MCF 10A (cell line): ENCODE data around the gene C1QTNF12. TPM values are rescaled to one million over a fixed set of nuclear protein-coding genes. Genes with fewer than 3 reads are reported as not detected.
A peak's percentile ranks its signal among the peaks of the same experiment; 100 is the strongest.

Experiments used
- BruUV-seq: library from RNA; stranded (reverse); fragments of 400-500 nt; replicated peaks from 2 replicates; lab custom pipeline; 2021; lab: Mats Ljungman, UMichigan
- CTCF ChIA-PET: fragments of 300-600 bp; sonication (Branson Sonifier 250); formaldehyde crosslinking; extraction: SDS; loops from one replicate; lab custom pipeline; 2021; ENCODE audit warnings: antibody characterized with exemption, inconsistent platforms; lab: Yijun Ruan, JAX
- POLR2A ChIA-PET: fragments of 300-600, 350-650 bp; sonication (Branson Sonifier 250); formaldehyde crosslinking; extraction: SDS; loops from one replicate; lab custom pipeline; 2020; ENCODE audit warnings: antibody characterized with exemption, inconsistent platforms; lab: Yijun Ruan, JAX
- DNase-seq: peaks from one replicate; pipeline ENCODE4 v3.0.0-alpha.2; 2018; ENCODE audit not compliant: unreplicated experiment
- H3K27ac Mint-ChIP-seq: one replicate; pipeline ENCODE4 v1.8.0; 2022; ENCODE audit warnings: mild to moderate bottlenecking, low read depth, mixed read lengths; ENCODE audit not compliant: unreplicated experiment
- H3K27me3 Mint-ChIP-seq: one replicate; pipeline ENCODE4 v1.8.0; 2022; ENCODE audit warnings: mixed read lengths; ENCODE audit not compliant: insufficient read depth, unreplicated experiment
- H3K36me3 Mint-ChIP-seq: one replicate; pipeline ENCODE4 v1.8.0; 2022; ENCODE audit warnings: mild to moderate bottlenecking, moderate library complexity, mixed read lengths; ENCODE audit not compliant: insufficient read depth, unreplicated experiment
- H3K4me1 Mint-ChIP-seq: one replicate; pipeline ENCODE4 v1.8.0; 2022; ENCODE audit warnings: mixed read lengths; ENCODE audit not compliant: insufficient read depth, unreplicated experiment
- H3K4me3 Mint-ChIP-seq: one replicate; pipeline ENCODE4 v1.8.0; 2022; ENCODE audit warnings: mild to moderate bottlenecking, moderate library complexity, mixed read lengths; ENCODE audit not compliant: unreplicated experiment
- H3K9me3 Mint-ChIP-seq: one replicate; pipeline ENCODE4 v1.8.0; 2022; ENCODE audit warnings: mixed read lengths; ENCODE audit not compliant: unreplicated experiment
- intact Hi-C: fragments of 100-400 bp; cut with micrococcal nuclease; formaldehyde crosslinking; loops from 2 replicates; pipeline ENCODE4 v1.14.1; 2022
- total RNA-seq: library from RNA; stranded (reverse); gene quantifications from 2 replicates; pipeline ENCODE4 v1.2.3, GENCODE V29; 2022
- TF ChIP-seq, protein P1 (sequence below): fragments of 200-600 bp; IDR thresholded peaks from one replicate; pipeline ENCODE4 v1.8.0; 2022; ENCODE audit warnings: antibody characterized with exemption, mild to moderate bottlenecking; ENCODE audit not compliant: unreplicated experiment

C1QTNF12 gene
- total RNA-seq, 1 experiment from 2014 or later: 1.5 TPM

DNA sequence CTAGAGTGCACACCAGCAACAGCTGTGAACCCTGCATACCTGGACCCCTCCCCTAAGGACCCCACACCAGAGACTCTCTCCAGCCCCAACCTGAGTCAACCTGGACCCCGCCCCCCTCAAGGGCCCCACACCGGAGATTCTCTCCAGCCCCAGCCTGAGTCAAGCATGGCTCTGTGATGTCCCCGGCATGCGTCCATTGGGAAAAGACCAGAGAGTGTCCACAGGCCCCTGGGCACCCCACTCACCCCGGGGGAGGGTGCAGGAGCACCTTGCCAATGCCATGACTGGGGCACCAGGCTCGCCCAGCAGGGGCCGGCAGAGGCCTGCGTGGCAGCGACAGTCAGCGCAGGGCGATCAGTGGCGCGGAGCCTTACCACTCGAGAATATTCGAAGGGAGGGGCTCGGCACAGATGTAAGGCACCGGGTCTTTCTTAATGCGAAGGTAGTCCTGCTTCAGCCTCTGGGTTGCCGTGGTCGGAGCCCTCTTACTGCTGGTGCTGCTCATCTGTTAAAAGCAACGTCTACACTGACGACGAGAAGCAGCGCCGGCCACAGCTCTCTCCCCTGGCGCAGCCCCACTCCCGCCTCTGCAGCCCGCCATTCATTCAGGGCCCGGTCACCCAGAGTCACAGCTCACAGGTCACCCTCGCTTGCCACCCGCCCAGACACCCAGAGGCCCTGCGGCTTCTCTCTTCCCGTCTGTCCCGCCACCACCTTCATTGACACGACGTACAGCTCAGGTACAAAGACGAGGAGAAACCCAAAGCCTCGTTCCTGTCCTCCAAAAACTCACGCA lies 21.2 kb upstream of the C1QTNF12 start:
- no TSS peak for BruUV-seq
- Mint-ChIP-seq H3K27me3 (no peaks in the 10 kb centered on the region), H3K4me3 (no peak overlapping the region), H3K4me1 (peaks cover 32% of the 10 kb centered on the region), H3K27ac (no peak overlapping the region), H3K9me3 (no peaks in the 10 kb centered on the region), H3K36me3 (peaks cover 62% of the 10 kb centered on the region)
- intact Hi-C loops: no loop called here
- CTCF ChIA-PET: no interaction called here
- TF ChIP-seq, protein P1, sequence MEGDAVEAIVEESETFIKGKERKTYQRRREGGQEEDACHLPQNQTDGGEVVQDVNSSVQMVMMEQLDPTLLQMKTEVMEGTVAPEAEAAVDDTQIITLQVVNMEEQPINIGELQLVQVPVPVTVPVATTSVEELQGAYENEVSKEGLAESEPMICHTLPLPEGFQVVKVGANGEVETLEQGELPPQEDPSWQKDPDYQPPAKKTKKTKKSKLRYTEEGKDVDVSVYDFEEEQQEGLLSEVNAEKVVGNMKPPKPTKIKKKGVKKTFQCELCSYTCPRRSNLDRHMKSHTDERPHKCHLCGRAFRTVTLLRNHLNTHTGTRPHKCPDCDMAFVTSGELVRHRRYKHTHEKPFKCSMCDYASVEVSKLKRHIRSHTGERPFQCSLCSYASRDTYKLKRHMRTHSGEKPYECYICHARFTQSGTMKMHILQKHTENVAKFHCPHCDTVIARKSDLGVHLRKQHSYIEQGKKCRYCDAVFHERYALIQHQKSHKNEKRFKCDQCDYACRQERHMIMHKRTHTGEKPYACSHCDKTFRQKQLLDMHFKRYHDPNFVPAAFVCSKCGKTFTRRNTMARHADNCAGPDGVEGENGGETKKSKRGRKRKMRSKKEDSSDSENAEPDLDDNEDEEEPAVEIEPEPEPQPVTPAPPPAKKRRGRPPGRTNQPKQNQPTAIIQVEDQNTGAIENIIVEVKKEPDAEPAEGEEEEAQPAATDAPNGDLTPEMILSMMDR: no peak
- POLR2A ChIA-PET: interaction anchor here (0.6 kb wide), 1 partner anchor 22 kb away, joined by 4 read pairs; no protein-coding TSS in a partner anchor
- no peak for DNase-seq

DNA sequence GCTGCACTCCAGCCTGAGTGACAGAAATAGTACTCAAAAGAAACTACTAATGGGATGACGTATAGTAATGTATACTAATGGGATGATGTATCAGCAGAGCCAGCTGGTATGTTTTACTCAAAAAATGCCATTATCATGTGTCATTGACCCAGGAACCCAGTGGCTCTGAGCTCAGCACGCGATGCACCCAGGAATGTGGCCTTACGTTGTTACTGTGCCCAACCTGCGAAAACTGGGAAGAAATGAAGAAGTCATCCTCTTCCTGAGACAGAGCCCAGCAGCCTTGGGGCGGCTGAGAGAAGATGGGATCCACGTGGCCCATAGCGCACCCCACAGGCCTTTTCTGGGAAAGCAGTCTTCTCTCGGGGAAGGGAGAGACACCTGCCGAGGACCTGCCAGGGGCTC lies 18.3 kb upstream of the C1QTNF12 start:
- Mint-ChIP-seq H3K27me3 (no peaks in the 10 kb centered on the region), H3K4me1 (peaks cover 19% of the 10 kb centered on the region), H3K27ac (peak overlapping the region; percentile 51), H3K9me3 (no peaks in the 10 kb centered on the region), H3K36me3 (peaks cover 65% of the 10 kb centered on the region), H3K4me3 (no peak overlapping the region)
- ChIA-PET POLR2A (interaction anchor here (2.1 kb wide), 1 partner anchor 9 kb away, joined by 7 read pairs; the partner anchor contains the start of gene UBE2J2), CTCF (interaction anchor here (0.6 to 1.3 kb wide), 3 partner anchors 167 to 284 kb away, joined by 3 read pairs; no protein-coding TSS in a partner anchor)
- peak; percentile 78 for DNase-seq
- BruUV-seq: no TSS peak
- intact Hi-C loops: no loop called here
- TF ChIP-seq, protein P1: peak; percentile 46

DNA sequence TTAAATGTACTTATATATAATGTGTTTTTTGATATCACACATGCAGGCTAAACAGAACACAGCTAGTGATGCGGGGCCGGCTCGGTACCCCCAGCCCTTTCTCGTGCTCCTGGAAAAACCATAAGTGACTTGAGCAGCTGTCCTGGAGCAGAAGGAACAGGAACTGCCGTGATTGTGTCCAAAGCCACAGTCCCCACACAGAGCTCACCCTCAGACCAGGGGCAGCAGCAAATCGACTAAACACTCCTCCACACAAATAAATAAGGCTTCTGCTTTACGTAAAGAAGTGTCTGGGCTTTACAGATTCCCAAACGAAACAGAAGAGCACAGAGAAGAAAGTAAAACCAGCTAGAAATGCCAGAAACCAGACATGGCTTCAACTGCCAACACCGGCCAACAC lies 17.5 kb upstream of the C1QTNF12 start:
- Mint-ChIP-seq H3K27ac (no peak overlapping the region), H3K36me3 (peaks cover 68% of the 10 kb centered on the region), H3K27me3 (no peaks in the 10 kb centered on the region), H3K4me1 (peaks cover 25% of the 10 kb centered on the region), H3K9me3 (no peaks in the 10 kb centered on the region), H3K4me3 (no peak overlapping the region)
- CTCF ChIA-PET: interaction anchor here (0.8 to 1.6 kb wide), 3 partner anchors 27 to 279 kb away, joined by 3 to 7 read pairs (median 3); no protein-coding TSS in a partner anchor
- no peak for DNase-seq
- BruUV-seq: no TSS peak
- POLR2A ChIA-PET: interaction anchor here (0.6 to 2.1 kb wide), 2 partner anchors 9 to 11 kb away, joined by 3 to 7 read pairs; partner anchors contain the start of gene UBE2J2
- TF ChIP-seq, protein P1: no peak
- intact Hi-C loops: no loop called here

DNA sequence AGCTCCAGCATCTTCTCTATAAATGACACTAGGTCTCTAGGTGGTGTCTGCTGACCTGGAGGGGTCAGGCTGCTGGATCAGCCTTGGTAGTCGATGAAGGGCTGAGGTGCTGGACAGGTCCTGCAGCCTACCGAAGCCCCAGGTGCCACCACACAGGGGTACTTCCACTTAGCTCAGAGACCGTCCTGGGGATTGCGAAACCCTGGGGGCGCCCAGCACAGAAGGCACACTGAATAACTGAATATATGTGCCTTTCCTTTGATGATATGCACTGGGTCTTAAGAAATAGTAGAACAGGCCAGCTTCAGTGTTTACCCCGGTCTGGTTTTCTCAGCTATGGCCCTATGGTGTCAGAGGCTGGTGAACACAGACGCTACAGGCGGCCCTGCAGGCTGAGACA lies 16.2 kb upstream of the C1QTNF12 start:
- no TSS peak for BruUV-seq

More for the DNA sequence above, 16.2 kb upstream of the C1QTNF12 start:
- Mint-ChIP-seq H3K27me3 (no peaks in the 10 kb centered on the region), H3K4me3 (no peak overlapping the region), H3K4me1 (peaks cover 32% of the 10 kb centered on the region), H3K36me3 (peaks cover 68% of the 10 kb centered on the region), H3K9me3 (no peaks in the 10 kb centered on the region), H3K27ac (no peak overlapping the region)
- no peak for DNase-seq
- ChIA-PET POLR2A (interaction anchor here (0.7 kb wide), 1 partner anchor 112 kb away, joined by 3 read pairs; the partner anchor contains the start of gene AURKAIP1), CTCF (interaction anchor here (0.6 to 1.6 kb wide), 3 partner anchors 28 to 33 kb away, joined by 3 to 7 read pairs (median 3); no protein-coding TSS in a partner anchor)
- intact Hi-C loops: no loop called here
- TF ChIP-seq, protein P1: no peak
